Spinal cord (tissue), 10 donors: ENCODE results near the gene FOXP1. TPM values are rescaled to one million over a fixed set of nuclear protein-coding genes. Genes with fewer than 3 reads are reported as not detected.

Experiments used
- DNase-seq, 6 donors: peaks; one replicate each; pipeline versions ENCODE4 v3.0.0 to v3.0.0-alpha.2; 2013 to 2015; ENCODE audit warnings: low spot score in 6 of 6, low read depth in 4 of 6
- H3K27ac ChIP-seq: one replicate; pipeline ENCODE4 v1.5.1; 2013; ENCODE audit warnings: low read depth, low read length, control low read depth
- H3K27me3 ChIP-seq: one replicate; pipeline ENCODE4 v1.6.1; 2013; ENCODE audit warnings: low read length; ENCODE audit not compliant: control insufficient read depth, insufficient read depth
- H3K36me3 ChIP-seq: one replicate; pipeline ENCODE4 v1.6.1; 2013; ENCODE audit warnings: low read length; ENCODE audit not compliant: control insufficient read depth, insufficient read depth
- H3K4me1 ChIP-seq: one replicate; pipeline ENCODE4 v1.6.1; 2013; ENCODE audit warnings: low read length; ENCODE audit not compliant: control insufficient read depth, insufficient read depth
- H3K4me3 ChIP-seq: one replicate; pipeline ENCODE4 v1.5.1; 2013; ENCODE audit warnings: low read depth, low read length, control low read depth
- H3K9me3 ChIP-seq: one replicate; pipeline ENCODE4 v1.6.1; 2013; ENCODE audit warnings: low read length; ENCODE audit not compliant: control insufficient read depth, insufficient read depth
- WGBS: methylation state at CpG from one replicate; pipeline ENCODE4 v1.1.5; 2013; ENCODE audit warnings: missing lambda C conversion rate; ENCODE audit not compliant: insufficient coverage; 5-methylcytosine and 5-hydroxymethylcytosine counted together
- polyA plus RNA-seq, 2 donors: library from polyadenylated mRNA; unstranded; fragments of 120-200 nt; gene quantifications; one replicate each; pipeline ENCODE4 v1.2.1, GENCODE V29; 2013; ENCODE audit not compliant: insufficient read length in 2 of 2
- total RNA-seq, 2 donors: library from RNA; depleted of rRNA in 1 of 2; stranded (reverse); fragments of 120-200 nt in 1 of 2; fragments of >200 nt in 1 of 2; gene quantifications; one replicate each; pipeline versions ENCODE4 v1.2.3 to v1.2.4, GENCODE V29; 2013 to 2014
- donor health status: healthy.

The FOXP1 gene
- total and polyA plus RNA-seq, 4 donors: 27.4 to 118 (median 66.1) TPM

- WGBS: 89% methylated on average over 6 of the region's 10 CpGs
- Histone ChIP-seq H3K4me1 (no peaks in the 10 kb centered on the region), H3K4me3 (no peak overlapping the region)
Observed at GRCh38 chr3:71453822-71454511, 129.6 kb downstream of the FOXP1 start.

GRCh38 chr3:71453319-71453718 is 130.2 kb downstream of the FOXP1 start:
- no peak overlapping the region for H3K27ac ChIP-seq
- H3K36me3 ChIP-seq: no peaks in the 10 kb centered on the region
- H3K9me3 ChIP-seq: no peaks in the 10 kb centered on the region
- DNase-seq: no peak
- no peak overlapping the region for H3K4me3 ChIP-seq
- H3K27me3 ChIP-seq: no peaks in the 10 kb centered on the region
- no peaks in the 10 kb centered on the region for H3K4me1 ChIP-seq
- WGBS: 80% methylated on average over 2 of the region's 3 CpGs

More at GRCh38 chr3:71453822-71454511, 129.6 kb downstream of the FOXP1 start:
- Histone ChIP-seq H3K27ac (no peak overlapping the region), H3K36me3 (no peaks in the 10 kb centered on the region), H3K9me3 (no peaks in the 10 kb centered on the region), H3K27me3 (no peaks in the 10 kb centered on the region)
- DNase-seq: no peak

- no peaks in the 10 kb centered on the region for H3K36me3 ChIP-seq
- no peaks in the 10 kb centered on the region for H3K4me1 ChIP-seq
- no peak overlapping the region for H3K27ac ChIP-seq
- WGBS: 89% methylated on average over 5 of the region's 5 CpGs
- H3K9me3 ChIP-seq: no peaks in the 10 kb centered on the region
- H3K27me3 ChIP-seq: no peaks in the 10 kb centered on the region
- no peak overlapping the region for H3K4me3 ChIP-seq
- no peak for DNase-seq
Observed at GRCh38 chr3:71451812-71452211, 131.7 kb downstream of the FOXP1 start.

- H3K4me1 ChIP-seq: no peaks in the 10 kb centered on the region
- 31% methylated on average over 2 of the region's 4 CpGs for WGBS
- H3K4me3 ChIP-seq: no peak overlapping the region
- no peaks in the 10 kb centered on the region for H3K36me3 ChIP-seq
- H3K9me3 ChIP-seq: no peaks in the 10 kb centered on the region
- no peaks in the 10 kb centered on the region for H3K27me3 ChIP-seq
- no peak overlapping the region for H3K27ac ChIP-seq
- DNase-seq: peak in 3 of 6 donors; percentile 7 to 79 (median 49)
Observed at GRCh38 chr3:71451060-71451459, 132.5 kb downstream of the FOXP1 start.

- no peaks in the 10 kb centered on the region for H3K27me3 ChIP-seq
- WGBS: 100% methylated on average over 2 of the region's 6 CpGs
- H3K9me3 ChIP-seq: no peaks in the 10 kb centered on the region
- H3K36me3 ChIP-seq: no peaks in the 10 kb centered on the region
- H3K4me3 ChIP-seq: no peak overlapping the region
- H3K27ac ChIP-seq: no peak overlapping the region
- no peaks in the 10 kb centered on the region for H3K4me1 ChIP-seq
- no peak for DNase-seq
Observed at GRCh38 chr3:71450162-71450561, 133.4 kb downstream of the FOXP1 start.

GRCh38 chr3:71447803-71448202 is 135.7 kb downstream of the FOXP1 start:
- H3K27ac ChIP-seq: no peak overlapping the region
- no peaks in the 10 kb centered on the region for H3K9me3 ChIP-seq
- 55% methylated on average over 5 of the region's 5 CpGs for WGBS
- DNase-seq: no peak
- H3K4me1 ChIP-seq: no peaks in the 10 kb centered on the region
- H3K36me3 ChIP-seq: no peaks in the 10 kb centered on the region
- no peaks in the 10 kb centered on the region for H3K27me3 ChIP-seq
- no peak overlapping the region for H3K4me3 ChIP-seq

GRCh38 chr3:71447197-71447596 is 136.3 kb downstream of the FOXP1 start:
- 80% methylated on average over 2 of the region's 2 CpGs for WGBS
- Histone ChIP-seq H3K9me3 (no peaks in the 10 kb centered on the region), H3K4me1 (no peaks in the 10 kb centered on the region), H3K27ac (no peak overlapping the region), H3K4me3 (no peak overlapping the region), H3K27me3 (no peaks in the 10 kb centered on the region), H3K36me3 (no peaks in the 10 kb centered on the region)
- DNase-seq: no peak

- H3K27ac ChIP-seq: no peak overlapping the region
- no peaks in the 10 kb centered on the region for H3K27me3 ChIP-seq
- H3K4me3 ChIP-seq: no peak overlapping the region
- no CpG with 5 or more reads among the region's 1 CpG for WGBS
- H3K9me3 ChIP-seq: no peaks in the 10 kb centered on the region
- no peaks in the 10 kb centered on the region for H3K36me3 ChIP-seq
- no peak for DNase-seq
- no peaks in the 10 kb centered on the region for H3K4me1 ChIP-seq
Observed at GRCh38 chr3:71446734-71447133, 136.8 kb downstream of the FOXP1 start.

GRCh38 chr3:71446260-71446659 is 137.3 kb downstream of the FOXP1 start:
- no peak overlapping the region for H3K4me3 ChIP-seq
- no peaks in the 10 kb centered on the region for H3K9me3 ChIP-seq
- WGBS: 100% methylated on average over 3 of the region's 4 CpGs
- no peak overlapping the region for H3K27ac ChIP-seq
- no peaks in the 10 kb centered on the region for H3K27me3 ChIP-seq
- H3K4me1 ChIP-seq: peaks cover 5% of the 10 kb centered on the region
- no peaks in the 10 kb centered on the region for H3K36me3 ChIP-seq
- no peak for DNase-seq

- Histone ChIP-seq H3K27ac (no peak overlapping the region), H3K36me3 (no peaks in the 10 kb centered on the region), H3K4me1 (peaks cover 7% of the 10 kb centered on the region), H3K4me3 (no peak overlapping the region), H3K27me3 (no peaks in the 10 kb centered on the region), H3K9me3 (no peaks in the 10 kb centered on the region)
- WGBS: 100% methylated on average over 1 of the region's 4 CpGs
- DNase-seq: no peak
Observed at GRCh38 chr3:71444861-71445259, 138.7 kb downstream of the FOXP1 start.
